AG20443 (cell line): Measurements from ENCODE around the gene TK1.

Experiments used
- DNase-seq: peaks from one replicate; pipeline ENCODE4 v3.0.0; 2012; ENCODE audit warnings: low spot score, mixed read lengths

Gene TK1

GRCh38 chr17:78219396-78220150 lies 32.7 kb upstream of the TK1 start:
- no peak for DNase-seq

GRCh38 chr17:78214706-78215061 lies 27.8 kb upstream of the TK1 start:
- no peak for DNase-seq

- DNase-seq = peak; percentile 100
Measured at GRCh38 chr17:78214016-78214705, 27.3 kb upstream of the TK1 start, which contains the start of gene BIRC5. BIRC5 (plus strand) TSS chr17:78214253; CDS start chr17:78214317, 64 bp downstream.

GRCh38 chr17:78211032-78211431 lies 24.2 kb upstream of the TK1 start:
- no peak for DNase-seq

- no peak for DNase-seq
Measured at GRCh38 chr17:78210111-78210510, 23.3 kb upstream of the TK1 start.

- DNase-seq = no peak
Measured at GRCh38 chr17:78208486-78208885, 21.6 kb upstream of the TK1 start.

GRCh38 chr17:78206298-78206697 lies 19.4 kb upstream of the TK1 start:
- no peak for DNase-seq

- DNase-seq = no peak
Measured at GRCh38 chr17:78205124-78205775, 18.4 kb upstream of the TK1 start.

- DNase-seq = no peak
Measured at GRCh38 chr17:78204387-78205123, 17.7 kb upstream of the TK1 start.

GRCh38 chr17:78202666-78203065 lies 15.8 kb upstream of the TK1 start:
- DNase-seq = no peak

GRCh38 chr17:78200451-78200850 lies 13.6 kb upstream of the TK1 start:
- no peak for DNase-seq

- no peak for DNase-seq
Measured at GRCh38 chr17:78197147-78197832, 10.4 kb upstream of the TK1 start.

GRCh38 chr17:78196716-78197115 lies 9.9 kb upstream of the TK1 start:
- DNase-seq = no peak

GRCh38 chr17:78185981-78186691 lies 716 bp downstream of the TK1 start:
- peak; percentile 55 for DNase-seq

- no peak for DNase-seq
Measured at GRCh38 chr17:78184868-78185267, 2.0 kb downstream of the TK1 start.

- no peak for DNase-seq
Measured at GRCh38 chr17:78184351-78184750, 2.5 kb downstream of the TK1 start.

GRCh38 chr17:78183916-78184315 lies 2.9 kb downstream of the TK1 start:
- no peak for DNase-seq

GRCh38 chr17:78182504-78182903 lies 4.3 kb downstream of the TK1 start:
- no peak for DNase-seq

- no peak for DNase-seq
Measured at GRCh38 chr17:78180508-78180907, 6.3 kb downstream of the TK1 start.

GRCh38 chr17:78180083-78180482 lies 6.8 kb downstream of the TK1 start:
- no peak for DNase-seq

GRCh38 chr17:78179372-78179771 lies 7.5 kb downstream of the TK1 start:
- peak; percentile 65 for DNase-seq
